ENCODE data around the gene TNNT2.

TNNT2 gene

DNA sequence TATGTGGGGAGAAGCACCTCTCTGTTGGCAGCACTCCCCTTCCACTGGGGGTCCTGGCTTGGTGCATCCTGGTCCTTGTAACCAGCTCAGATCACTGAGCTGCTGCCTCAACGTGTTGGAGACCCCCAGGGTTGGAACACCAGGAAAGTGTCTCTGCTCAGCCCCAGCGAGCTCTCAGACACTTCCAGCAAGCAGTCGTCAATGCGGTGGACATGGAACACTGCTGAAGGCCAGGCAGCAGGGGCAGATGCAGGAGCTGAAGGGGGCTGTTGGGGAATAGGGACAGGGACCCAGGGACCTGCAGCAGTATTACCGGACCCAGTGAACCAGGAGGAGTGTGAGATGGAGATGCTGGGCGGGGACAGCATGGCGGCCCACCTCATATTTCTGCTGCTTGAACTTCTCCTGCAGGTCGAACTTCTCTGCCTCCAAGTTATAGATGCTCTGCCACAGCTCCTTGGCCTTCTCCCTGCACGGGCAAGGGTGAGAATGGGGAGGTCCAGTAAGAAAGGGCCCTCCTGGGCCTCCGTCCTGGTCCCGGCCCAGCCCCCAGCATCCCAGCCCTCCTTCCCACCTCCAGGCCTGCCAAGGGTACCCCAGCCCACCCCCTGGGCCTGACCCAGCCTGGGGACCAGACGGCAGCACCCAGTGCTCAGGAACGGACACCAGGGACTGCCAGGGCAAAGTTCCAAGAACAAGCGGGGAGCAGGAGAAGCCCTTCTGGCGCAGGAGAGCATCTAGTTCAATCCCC, 16.4 kb downstream of the TNNT2 start:
- H3K27ac ChIP-seq: no peak overlapping the region
- TF ChIP-seq, protein P1, sequence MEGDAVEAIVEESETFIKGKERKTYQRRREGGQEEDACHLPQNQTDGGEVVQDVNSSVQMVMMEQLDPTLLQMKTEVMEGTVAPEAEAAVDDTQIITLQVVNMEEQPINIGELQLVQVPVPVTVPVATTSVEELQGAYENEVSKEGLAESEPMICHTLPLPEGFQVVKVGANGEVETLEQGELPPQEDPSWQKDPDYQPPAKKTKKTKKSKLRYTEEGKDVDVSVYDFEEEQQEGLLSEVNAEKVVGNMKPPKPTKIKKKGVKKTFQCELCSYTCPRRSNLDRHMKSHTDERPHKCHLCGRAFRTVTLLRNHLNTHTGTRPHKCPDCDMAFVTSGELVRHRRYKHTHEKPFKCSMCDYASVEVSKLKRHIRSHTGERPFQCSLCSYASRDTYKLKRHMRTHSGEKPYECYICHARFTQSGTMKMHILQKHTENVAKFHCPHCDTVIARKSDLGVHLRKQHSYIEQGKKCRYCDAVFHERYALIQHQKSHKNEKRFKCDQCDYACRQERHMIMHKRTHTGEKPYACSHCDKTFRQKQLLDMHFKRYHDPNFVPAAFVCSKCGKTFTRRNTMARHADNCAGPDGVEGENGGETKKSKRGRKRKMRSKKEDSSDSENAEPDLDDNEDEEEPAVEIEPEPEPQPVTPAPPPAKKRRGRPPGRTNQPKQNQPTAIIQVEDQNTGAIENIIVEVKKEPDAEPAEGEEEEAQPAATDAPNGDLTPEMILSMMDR (conservative IDR thresholded peaks at IDR 0.05): no peak

- no peak overlapping the region for H3K27ac ChIP-seq
- TF ChIP-seq, protein P1 (conservative IDR thresholded peaks at IDR 0.05): no peak
Observed at GRCh38 chr1:201360486-201360885, 17.0 kb downstream of the TNNT2 start.

DNA sequence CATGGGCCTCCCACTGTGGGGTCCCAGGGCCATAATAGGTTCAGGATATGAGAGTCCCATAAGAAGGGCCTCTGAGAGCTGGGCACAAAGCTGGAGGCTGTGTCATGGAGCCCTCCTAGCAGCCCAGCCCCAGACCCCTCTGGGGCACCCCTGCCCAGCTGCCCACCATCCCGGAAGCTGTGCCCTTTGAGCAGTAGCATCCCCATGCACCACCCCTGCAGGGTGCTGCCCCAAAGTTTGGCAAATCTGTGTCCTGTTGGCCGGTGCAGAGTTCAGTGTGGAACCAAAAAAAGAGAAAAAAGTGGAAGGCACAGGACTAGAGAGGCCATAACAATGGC, 17.6 kb downstream of the TNNT2 start:
- TF ChIP-seq, protein P1 (conservative IDR thresholded peaks at IDR 0.05): no peak
- no peak overlapping the region for H3K27ac ChIP-seq

DNA sequence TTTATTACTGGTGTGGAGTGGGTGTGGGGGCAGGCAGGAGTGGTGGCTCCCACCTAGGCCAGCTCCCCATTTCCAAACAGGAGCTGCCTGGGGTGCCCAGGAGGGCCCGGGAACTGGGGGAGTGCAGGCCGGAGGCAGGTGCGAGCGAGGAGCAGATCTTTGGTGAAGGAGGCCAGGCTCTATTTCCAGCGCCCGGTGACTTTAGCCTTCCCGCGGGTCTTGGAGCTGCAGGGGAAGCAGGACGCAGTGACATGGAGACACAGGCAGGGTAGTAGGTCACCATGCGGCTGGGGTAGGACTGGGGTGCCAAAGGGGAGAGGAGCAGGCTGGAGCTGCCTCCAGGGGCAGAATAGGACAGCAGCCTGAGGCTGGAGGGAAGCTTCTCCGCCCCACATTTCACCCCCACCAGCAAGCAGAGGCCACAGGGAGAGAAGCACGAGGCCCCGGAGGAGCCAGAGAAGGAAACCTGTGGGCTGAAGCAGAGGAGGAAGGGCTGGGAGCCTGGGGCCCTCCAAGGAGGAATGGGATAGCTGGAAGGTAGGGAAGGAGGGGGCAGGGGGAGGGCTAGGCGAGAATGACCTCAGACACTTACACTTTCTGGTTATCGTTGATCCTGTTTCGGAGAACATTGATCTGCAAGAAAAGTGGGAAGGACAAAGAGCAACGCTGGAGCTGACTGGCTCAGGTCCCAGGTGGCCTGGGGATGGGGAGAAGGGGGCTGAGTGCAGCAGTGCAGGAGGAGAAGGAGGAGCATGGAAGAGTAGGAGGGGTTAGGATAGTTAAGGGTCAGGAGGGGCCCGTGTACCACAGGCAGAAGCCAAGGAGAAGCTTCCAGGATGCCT, 18.2 kb downstream of the TNNT2 start:
- TF ChIP-seq, protein P1 (conservative IDR thresholded peaks at IDR 0.05): no peak
- H3K27ac ChIP-seq: no peak overlapping the region

DNA sequence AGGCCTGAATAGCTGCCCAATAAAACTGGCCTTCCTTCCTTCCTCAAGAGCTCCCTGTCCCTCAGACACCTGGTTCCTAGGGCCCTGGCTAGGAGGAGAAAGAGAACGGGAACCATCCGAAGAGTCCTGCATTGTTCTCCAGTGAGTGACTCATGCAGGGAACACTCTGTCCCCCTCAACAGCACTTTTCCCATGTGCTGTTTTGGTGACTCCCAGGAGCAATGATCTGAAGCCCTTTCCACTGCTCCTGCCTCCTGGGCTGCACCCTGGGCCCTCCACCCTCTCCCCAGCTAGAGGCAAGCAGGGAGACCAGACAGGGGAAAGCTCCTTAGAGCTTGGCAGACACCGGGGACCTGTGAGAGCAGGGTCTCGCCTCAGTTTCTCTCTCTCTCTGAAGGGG, 18.9 kb downstream of the TNNT2 start:
- TF ChIP-seq, protein P1 (conservative IDR thresholded peaks at IDR 0.05): no peak

GRCh38 chr1:201357636-201358348, 19.7 kb downstream of the TNNT2 start:
- TF ChIP-seq, protein P1 (conservative IDR thresholded peaks at IDR 0.05): no peak

More for the DNA sequence above, 18.9 kb downstream of the TNNT2 start:
- no peak overlapping the region for H3K27ac ChIP-seq

GRCh38 chr1:201357211-201357610, 20.3 kb downstream of the TNNT2 start:
- TF ChIP-seq, protein P1 (conservative IDR thresholded peaks at IDR 0.05): no peak

More at GRCh38 chr1:201357636-201358348, 19.7 kb downstream of the TNNT2 start:
- no peak overlapping the region for H3K27ac ChIP-seq

More at GRCh38 chr1:201357211-201357610, 20.3 kb downstream of the TNNT2 start:
- H3K27ac ChIP-seq: no peak overlapping the region
